GM23338 (cell line): ENCODE measurements around the gene RPL31. TPM values are rescaled to one million over a fixed set of nuclear protein-coding genes. Genes with fewer than 3 reads are reported as not detected.

Experiments
- ATAC-seq: fragments of 200-7000 bp; cut with Tn5 transposase; 3 replicates; pipeline ENCODE4 v1.9.1; 2020
- DNase-seq: peaks from one replicate; pipeline ENCODE4 v3.0.0-alpha.2; 2015; ENCODE audit warnings: low spot score
- H2AFZ ChIP-seq: fragments of 200-600 bp; sonication (generic); 2 replicates; pipeline ENCODE4 v1.8.0; 2016; ENCODE audit warnings: antibody characterized with exemption, mild to moderate bottlenecking, moderate library complexity
- H3F3A ChIP-seq: fragments of 200-600 bp; sonication (generic); replicated peaks from 2 replicates; pipeline ENCODE4 v1.8.0; 2017; ENCODE audit warnings: antibody characterized with exemption, mixed run types, low read depth
- H3K27ac ChIP-seq: fragments of 200-600 bp; sonication (generic); 2 replicates; pipeline ENCODE4 v1.6.1; 2016; ENCODE audit warnings: low read depth
- H3K27me3 ChIP-seq: fragments of 200-600 bp; sonication (generic); 2 replicates; pipeline ENCODE4 v1.8.0; 2016; ENCODE audit warnings: mild to moderate bottlenecking, mixed run types, moderate library complexity; ENCODE audit not compliant: insufficient read depth
- H3K36me3 ChIP-seq: fragments of 200-600 bp; sonication (generic); 2 replicates; pipeline ENCODE4 v1.8.0; 2016; ENCODE audit warnings: mild to moderate bottlenecking; ENCODE audit not compliant: insufficient read depth
- H3K4me1 ChIP-seq: fragments of 200-600 bp; sonication (generic); 2 replicates; pipeline ENCODE4 v1.8.0; 2016; ENCODE audit warnings: mild to moderate bottlenecking, moderate library complexity; ENCODE audit not compliant: insufficient read depth
- H3K4me2 ChIP-seq: fragments of 200-600 bp; sonication (generic); 2 replicates; pipeline ENCODE4 v1.7.1; 2017; ENCODE audit warnings: mixed run types
- H3K4me3 ChIP-seq: fragments of 200-600 bp; sonication (generic); 2 replicates; pipeline ENCODE4 v1.6.1; 2016; ENCODE audit warnings: mixed run types
- H3K79me2 ChIP-seq: fragments of 200-600 bp; sonication (generic); replicated peaks from 2 replicates; pipeline ENCODE4 v1.8.0; 2017; ENCODE audit warnings: mild to moderate bottlenecking; ENCODE audit not compliant: insufficient read depth
- H3K9me2 ChIP-seq: fragments of 200-600 bp; sonication (generic); 2 replicates; pipeline ENCODE4 v1.8.0; 2017; ENCODE audit not compliant: insufficient read depth
- H4K20me1 ChIP-seq: fragments of 200-600 bp; sonication (generic); replicated peaks from 2 replicates; pipeline ENCODE4 v1.8.0; 2017; ENCODE audit warnings: mild to moderate bottlenecking; ENCODE audit not compliant: insufficient read depth
- H3K27ac Mint-ChIP-seq: 2 replicates; pipeline ENCODE4 v1.8.0; 2020; ENCODE audit warnings: inconsistent platforms, mild to moderate bottlenecking, moderate library complexity, mixed read lengths
- H3K27me3 Mint-ChIP-seq: 3 replicates; pipeline ENCODE4 v1.8.0; 2022; ENCODE audit warnings: low read depth, mild to moderate bottlenecking, moderate library complexity, mixed read lengths, inconsistent platforms; ENCODE audit not compliant: insufficient read depth, poor library complexity
- H3K36me3 Mint-ChIP-seq: 3 replicates; pipeline ENCODE4 v1.8.0; 2021; ENCODE audit warnings: low read depth, mild to moderate bottlenecking, inconsistent platforms, moderate library complexity, mixed read lengths
- H3K4me1 Mint-ChIP-seq: 3 replicates; pipeline ENCODE4 v1.8.0; 2020; ENCODE audit warnings: mild to moderate bottlenecking, inconsistent platforms, mixed read lengths
- H3K4me3 Mint-ChIP-seq: 3 replicates; pipeline ENCODE4 v1.8.0; 2021; ENCODE audit warnings: moderate library complexity, mild to moderate bottlenecking, inconsistent platforms, mixed read lengths
- H3K9me3 Mint-ChIP-seq: 3 replicates; pipeline ENCODE4 v1.8.0; 2020; ENCODE audit warnings: moderate library complexity, mild to moderate bottlenecking, inconsistent platforms, mixed read lengths
- CREB1 ChIP-seq: fragments of 250-450 bp; sonication (Bioruptor Pico); IDR thresholded peaks from 2 replicates; pipeline ENCODE4 v1.5.0; 2020; ENCODE audit warnings: low read depth, mild to moderate bottlenecking, moderate library complexity
- EZH2 ChIP-seq: fragments of 200-600 bp; sonication (generic); IDR thresholded peaks from one replicate; pipeline ENCODE4 v1.8.0; 2017; ENCODE audit warnings: antibody characterized with exemption, mild to moderate bottlenecking, low read depth; ENCODE audit not compliant: unreplicated experiment
- EZH2phosphoT487 ChIP-seq: fragments of 200-600 bp; sonication (generic); IDR thresholded peaks from one replicate; pipeline ENCODE4 v1.8.1; 2018; ENCODE audit warnings: antibody characterized with exemption; ENCODE audit not compliant: unreplicated experiment
- STAT1 ChIP-seq: IDR thresholded peaks from one replicate; pipeline ENCODE4 v1.6.1; 2016; ENCODE audit warnings: antibody characterized with exemption; ENCODE audit not compliant: unreplicated experiment
- ZNF331 ChIP-seq: fragments of 250-450 bp; sonication (Bioruptor Pico); IDR thresholded peaks from 2 replicates; pipeline ENCODE4 v1.5.0; 2020; ENCODE audit warnings: low read depth, mild to moderate bottlenecking, moderate library complexity
- polyA plus RNA-seq: library from polyadenylated mRNA; unstranded; fragments of >200 nt; fragmentation: Nextera tagmentation; extraction: Ambion mirVana; gene quantifications from 2 replicates; pipeline ENCODE4 v1.2.1, GENCODE V29; 2016
- total RNA-seq: library from RNA; depleted of rRNA; stranded (reverse); fragments of >200 nt; shearing (Covaris generic); gene quantifications from 2 replicates; pipeline ENCODE4 v1.2.3, GENCODE V29; 2014
- TF ChIP-seq, protein P1 (sequence below): fragments of 250-450 bp; sonication (Bioruptor Pico); IDR thresholded peaks from 2 replicates; pipeline ENCODE4 v1.5.0; 2020; ENCODE audit warnings: mild to moderate bottlenecking, moderate library complexity
- TF ChIP-seq, protein P2 (sequence below), 2 experiments: fragments of 200-600 bp in 1 of 2; sonication (generic) in 1 of 2; conservative IDR thresholded peaks; 2 replicates each; pipeline versions ENCODE4 v1.5.1 to v1.6.1; 2016 to 2017; ENCODE audit warnings: antibody characterized with exemption in 2 of 2, low read depth in 2 of 2, mild to moderate bottlenecking in 2 of 2, moderate library complexity in 1 of 2
- TF ChIP-seq, protein P3 (sequence below): IDR thresholded peaks from one replicate; pipeline ENCODE4 v1.6.1; 2018; ENCODE audit warnings: antibody characterized with exemption; ENCODE audit not compliant: unreplicated experiment

RPL31 gene
- total and polyA plus RNA-seq, 2 experiments from 2014 or later: 819 to 3,213 TPM

DNA sequence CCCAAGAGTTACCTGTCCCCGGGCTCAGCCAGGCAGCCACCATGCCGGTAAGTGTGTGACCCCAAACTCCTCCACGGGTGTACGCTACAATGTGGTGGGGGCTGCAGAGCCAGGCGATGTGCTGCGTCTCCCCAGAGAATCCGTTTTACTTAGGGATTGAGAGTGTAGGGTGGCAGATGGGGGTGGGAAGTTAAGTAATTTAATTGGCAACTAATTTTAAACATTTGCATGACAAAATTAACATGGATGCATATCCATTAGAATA is 26.6 kb upstream of the RPL31 start:
- Histone ChIP-seq H3K27ac (no peak overlapping the region), H3K4me2 (no peak overlapping the region), H3K4me1 (no peaks in the 10 kb centered on the region), H3K4me3 (no peak overlapping the region), H3F3A (no peaks in the 10 kb centered on the region), H4K20me1 (no peaks in the 10 kb centered on the region), H3K9me2 (no peaks in the 10 kb centered on the region), H3K79me2 (no peaks in the 10 kb centered on the region), H3K27me3 (no peaks in the 10 kb centered on the region), H2AFZ (no peak overlapping the region), H3K36me3 (no peaks in the 10 kb centered on the region; the same call in 1 of the 2 replicates)
- no peaks in the 10 kb centered on the region for H3K4me1 Mint-ChIP-seq
- H3K4me3 Mint-ChIP-seq: no peak overlapping the region
- TF ChIP-seq EZH2 (no peak), ZNF331 (CRISPR knock-in tag) (no peak)
- TF ChIP-seq, protein P1, sequence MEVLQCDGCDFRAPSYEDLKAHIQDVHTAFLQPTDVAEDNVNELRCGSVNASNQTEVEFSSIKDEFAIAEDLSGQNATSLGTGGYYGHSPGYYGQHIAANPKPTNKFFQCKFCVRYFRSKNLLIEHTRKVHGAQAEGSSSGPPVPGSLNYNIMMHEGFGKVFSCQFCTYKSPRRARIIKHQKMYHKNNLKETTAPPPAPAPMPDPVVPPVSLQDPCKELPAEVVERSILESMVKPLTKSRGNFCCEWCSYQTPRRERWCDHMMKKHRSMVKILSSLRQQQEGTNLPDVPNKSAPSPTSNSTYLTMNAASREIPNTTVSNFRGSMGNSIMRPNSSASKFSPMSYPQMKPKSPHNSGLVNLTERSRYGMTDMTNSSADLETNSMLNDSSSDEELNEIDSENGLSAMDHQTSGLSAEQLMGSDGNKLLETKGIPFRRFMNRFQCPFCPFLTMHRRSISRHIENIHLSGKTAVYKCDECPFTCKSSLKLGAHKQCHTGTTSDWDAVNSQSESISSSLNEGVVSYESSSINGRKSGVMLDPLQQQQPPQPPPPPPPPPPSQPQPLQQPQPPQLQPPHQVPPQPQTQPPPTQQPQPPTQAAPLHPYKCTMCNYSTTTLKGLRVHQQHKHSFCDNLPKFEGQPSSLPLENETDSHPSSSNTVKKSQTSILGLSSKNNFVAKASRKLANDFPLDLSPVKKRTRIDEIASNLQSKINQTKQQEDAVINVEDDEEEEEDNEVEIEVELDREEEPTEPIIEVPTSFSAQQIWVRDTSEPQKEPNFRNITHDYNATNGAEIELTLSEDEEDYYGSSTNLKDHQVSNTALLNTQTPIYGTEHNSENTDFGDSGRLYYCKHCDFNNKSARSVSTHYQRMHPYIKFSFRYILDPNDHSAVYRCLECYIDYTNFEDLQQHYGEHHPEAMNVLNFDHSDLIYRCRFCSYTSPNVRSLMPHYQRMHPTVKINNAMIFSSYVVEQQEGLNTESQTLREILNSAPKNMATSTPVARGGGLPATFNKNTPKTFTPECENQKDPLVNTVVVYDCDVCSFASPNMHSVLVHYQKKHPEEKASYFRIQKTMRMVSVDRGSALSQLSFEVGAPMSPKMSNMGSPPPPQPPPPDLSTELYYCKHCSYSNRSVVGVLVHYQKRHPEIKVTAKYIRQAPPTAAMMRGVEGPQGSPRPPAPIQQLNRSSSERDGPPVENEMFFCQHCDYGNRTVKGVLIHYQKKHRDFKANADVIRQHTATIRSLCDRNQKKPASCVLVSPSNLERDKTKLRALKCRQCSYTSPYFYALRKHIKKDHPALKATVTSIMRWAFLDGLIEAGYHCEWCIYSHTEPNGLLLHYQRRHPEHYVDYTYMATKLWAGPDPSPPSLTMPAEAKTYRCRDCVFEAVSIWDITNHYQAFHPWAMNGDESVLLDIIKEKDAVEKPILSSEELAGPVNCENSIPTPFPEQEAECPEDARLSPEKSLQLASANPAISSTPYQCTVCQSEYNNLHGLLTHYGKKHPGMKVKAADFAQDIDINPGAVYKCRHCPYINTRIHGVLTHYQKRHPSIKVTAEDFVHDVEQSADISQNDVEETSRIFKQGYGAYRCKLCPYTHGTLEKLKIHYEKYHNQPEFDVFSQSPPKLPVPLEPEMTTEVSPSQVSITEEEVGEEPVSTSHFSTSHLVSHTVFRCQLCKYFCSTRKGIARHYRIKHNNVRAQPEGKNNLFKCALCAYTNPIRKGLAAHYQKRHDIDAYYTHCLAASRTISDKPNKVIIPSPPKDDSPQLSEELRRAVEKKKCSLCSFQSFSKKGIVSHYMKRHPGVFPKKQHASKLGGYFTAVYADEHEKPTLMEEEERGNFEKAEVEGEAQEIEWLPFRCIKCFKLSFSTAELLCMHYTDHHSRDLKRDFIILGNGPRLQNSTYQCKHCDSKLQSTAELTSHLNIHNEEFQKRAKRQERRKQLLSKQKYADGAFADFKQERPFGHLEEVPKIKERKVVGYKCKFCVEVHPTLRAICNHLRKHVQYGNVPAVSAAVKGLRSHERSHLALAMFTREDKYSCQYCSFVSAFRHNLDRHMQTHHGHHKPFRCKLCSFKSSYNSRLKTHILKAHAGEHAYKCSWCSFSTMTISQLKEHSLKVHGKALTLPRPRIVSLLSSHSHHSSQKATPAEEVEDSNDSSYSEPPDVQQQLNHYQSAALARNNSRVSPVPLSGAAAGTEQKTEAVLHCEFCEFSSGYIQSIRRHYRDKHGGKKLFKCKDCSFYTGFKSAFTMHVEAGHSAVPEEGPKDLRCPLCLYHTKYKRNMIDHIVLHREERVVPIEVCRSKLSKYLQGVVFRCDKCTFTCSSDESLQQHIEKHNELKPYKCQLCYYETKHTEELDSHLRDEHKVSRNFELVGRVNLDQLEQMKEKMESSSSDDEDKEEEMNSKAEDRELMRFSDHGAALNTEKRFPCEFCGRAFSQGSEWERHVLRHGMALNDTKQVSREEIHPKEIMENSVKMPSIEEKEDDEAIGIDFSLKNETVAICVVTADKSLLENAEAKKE (CRISPR knock-in tag): no peak
- no peak for ATAC-seq
- DNase-seq: no peak
- H3K27me3 Mint-ChIP-seq: peaks cover 2% of the 10 kb centered on the region
- H3K27ac Mint-ChIP-seq: no peak overlapping the region
- no peaks in the 10 kb centered on the region for H3K9me3 Mint-ChIP-seq
- no peaks in the 10 kb centered on the region for H3K36me3 Mint-ChIP-seq

DNA sequence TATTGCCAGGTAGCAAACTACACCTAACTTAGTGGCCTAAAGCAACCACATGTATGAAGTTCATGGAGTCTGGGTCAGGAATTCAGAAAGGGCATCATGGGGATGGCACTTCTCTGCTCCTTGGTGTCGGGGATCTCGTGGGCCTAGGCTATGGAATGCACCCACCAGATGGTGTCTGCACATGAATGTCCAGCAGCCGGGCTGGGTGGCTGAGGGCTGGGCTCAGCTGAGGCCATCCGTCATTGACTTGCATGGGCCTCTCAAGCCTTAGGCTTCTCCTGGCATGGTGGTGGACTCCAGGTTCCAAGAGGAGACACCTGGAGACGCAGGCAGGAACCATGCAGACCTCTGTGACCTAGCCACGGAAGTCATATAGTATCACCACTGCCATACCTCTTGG is 26.0 kb upstream of the RPL31 start:
- Mint-ChIP-seq H3K4me3 (no peak overlapping the region), H3K27me3 (peaks cover 2% of the 10 kb centered on the region), H3K36me3 (no peaks in the 10 kb centered on the region), H3K9me3 (no peaks in the 10 kb centered on the region), H3K27ac (no peak overlapping the region), H3K4me1 (peaks cover 4% of the 10 kb centered on the region)
- no peak overlapping the region for H3K4me3 ChIP-seq
- no peak overlapping the region for H3K27ac ChIP-seq
- no peak for ATAC-seq
- H4K20me1 ChIP-seq: no peaks in the 10 kb centered on the region
- no peaks in the 10 kb centered on the region for H3K79me2 ChIP-seq
- H2AFZ ChIP-seq: no peak overlapping the region
- H3K9me2 ChIP-seq: no peaks in the 10 kb centered on the region
- peaks cover 5% of the 10 kb centered on the region; the same call in 1 of the 2 replicates for H3K4me1 ChIP-seq
- no peak overlapping the region for H3K4me2 ChIP-seq
- no peaks in the 10 kb centered on the region for H3F3A ChIP-seq
- H3K27me3 ChIP-seq: no peaks in the 10 kb centered on the region
- DNase-seq: no peak
- no peaks in the 10 kb centered on the region; the same call in 1 of the 2 replicates for H3K36me3 ChIP-seq
- no peak for TF ChIP-seq STAT1
- TF ChIP-seq ZNF331 (CRISPR knock-in tag): no peak
- no peak for TF ChIP-seq CREB1
- TF ChIP-seq EZH2phosphoT487: no peak
- TF ChIP-seq, protein P2, sequence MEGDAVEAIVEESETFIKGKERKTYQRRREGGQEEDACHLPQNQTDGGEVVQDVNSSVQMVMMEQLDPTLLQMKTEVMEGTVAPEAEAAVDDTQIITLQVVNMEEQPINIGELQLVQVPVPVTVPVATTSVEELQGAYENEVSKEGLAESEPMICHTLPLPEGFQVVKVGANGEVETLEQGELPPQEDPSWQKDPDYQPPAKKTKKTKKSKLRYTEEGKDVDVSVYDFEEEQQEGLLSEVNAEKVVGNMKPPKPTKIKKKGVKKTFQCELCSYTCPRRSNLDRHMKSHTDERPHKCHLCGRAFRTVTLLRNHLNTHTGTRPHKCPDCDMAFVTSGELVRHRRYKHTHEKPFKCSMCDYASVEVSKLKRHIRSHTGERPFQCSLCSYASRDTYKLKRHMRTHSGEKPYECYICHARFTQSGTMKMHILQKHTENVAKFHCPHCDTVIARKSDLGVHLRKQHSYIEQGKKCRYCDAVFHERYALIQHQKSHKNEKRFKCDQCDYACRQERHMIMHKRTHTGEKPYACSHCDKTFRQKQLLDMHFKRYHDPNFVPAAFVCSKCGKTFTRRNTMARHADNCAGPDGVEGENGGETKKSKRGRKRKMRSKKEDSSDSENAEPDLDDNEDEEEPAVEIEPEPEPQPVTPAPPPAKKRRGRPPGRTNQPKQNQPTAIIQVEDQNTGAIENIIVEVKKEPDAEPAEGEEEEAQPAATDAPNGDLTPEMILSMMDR (conservative IDR thresholded peaks at IDR 0.05; ENCODE audit: low read depth in 2 of 2): no peak
- TF ChIP-seq, protein P3, sequence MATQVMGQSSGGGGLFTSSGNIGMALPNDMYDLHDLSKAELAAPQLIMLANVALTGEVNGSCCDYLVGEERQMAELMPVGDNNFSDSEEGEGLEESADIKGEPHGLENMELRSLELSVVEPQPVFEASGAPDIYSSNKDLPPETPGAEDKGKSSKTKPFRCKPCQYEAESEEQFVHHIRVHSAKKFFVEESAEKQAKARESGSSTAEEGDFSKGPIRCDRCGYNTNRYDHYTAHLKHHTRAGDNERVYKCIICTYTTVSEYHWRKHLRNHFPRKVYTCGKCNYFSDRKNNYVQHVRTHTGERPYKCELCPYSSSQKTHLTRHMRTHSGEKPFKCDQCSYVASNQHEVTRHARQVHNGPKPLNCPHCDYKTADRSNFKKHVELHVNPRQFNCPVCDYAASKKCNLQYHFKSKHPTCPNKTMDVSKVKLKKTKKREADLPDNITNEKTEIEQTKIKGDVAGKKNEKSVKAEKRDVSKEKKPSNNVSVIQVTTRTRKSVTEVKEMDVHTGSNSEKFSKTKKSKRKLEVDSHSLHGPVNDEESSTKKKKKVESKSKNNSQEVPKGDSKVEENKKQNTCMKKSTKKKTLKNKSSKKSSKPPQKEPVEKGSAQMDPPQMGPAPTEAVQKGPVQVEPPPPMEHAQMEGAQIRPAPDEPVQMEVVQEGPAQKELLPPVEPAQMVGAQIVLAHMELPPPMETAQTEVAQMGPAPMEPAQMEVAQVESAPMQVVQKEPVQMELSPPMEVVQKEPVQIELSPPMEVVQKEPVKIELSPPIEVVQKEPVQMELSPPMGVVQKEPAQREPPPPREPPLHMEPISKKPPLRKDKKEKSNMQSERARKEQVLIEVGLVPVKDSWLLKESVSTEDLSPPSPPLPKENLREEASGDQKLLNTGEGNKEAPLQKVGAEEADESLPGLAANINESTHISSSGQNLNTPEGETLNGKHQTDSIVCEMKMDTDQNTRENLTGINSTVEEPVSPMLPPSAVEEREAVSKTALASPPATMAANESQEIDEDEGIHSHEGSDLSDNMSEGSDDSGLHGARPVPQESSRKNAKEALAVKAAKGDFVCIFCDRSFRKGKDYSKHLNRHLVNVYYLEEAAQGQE: no peak
